ENCODE results near the gene PARD3.

- TF ChIP-seq ATF3 (CRISPR knock-in tag; conservative IDR thresholded peaks at IDR 0.05) (no peak), JUN (CRISPR knock-in tag; IDR thresholded peaks at IDR 0.05) (no peak), CTCF (IDR thresholded peaks at IDR 0.05) (no peak), TCF7 (CRISPR knock-in tag; IDR thresholded peaks at IDR 0.05; ENCODE audit: low read depth) (no peak)
These were observed 340.4 kb downstream of the PARD3 start for GRCh38 chr10:34474555-34475273.
